ENCODE results near the gene ITPR3. TPM values are rescaled to one million over a fixed set of nuclear protein-coding genes. Genes with fewer than 3 reads are reported as not detected.

ITPR3 gene
- total and polyA plus RNA-seq, 7 donors = 7.7 to 75.3 (median 10.2) TPM

GRCh38 chr6:33606642-33607041, 14.5 kb upstream of the ITPR3 start:
- peaks cover 0 to 17% (median 0%) of the 10 kb centered on the region in 4 donors for H3K4me1 ChIP-seq
- H3K36me3 ChIP-seq = no peaks in the 10 kb centered on the region
- H3K4me3 ChIP-seq = no peak overlapping the region
- peaks cover 0 to 5% (median 0%) of the 10 kb centered on the region in 3 donors for H3K27me3 ChIP-seq
- intact Hi-C loops (cut with DNase I) = no loop called here
- DNase-seq = no peak
- no peak overlapping the region for H3K27ac ChIP-seq
- peaks cover 0 to 5% (median 0%) of the 10 kb centered on the region in 4 donors for H3K9me3 ChIP-seq
- WGBS, 2 donors = 90 to 95% methylated on average over 2 of the region's 2 CpGs
- TF ChIP-seq POLR2A (IDR thresholded peaks at IDR 0.05) (no peak), POLR2AphosphoS5 (IDR thresholded peaks at IDR 0.05) (no peak), EP300 (IDR thresholded peaks at IDR 0.05) (no peak), CTCF (IDR thresholded peaks at IDR 0.05) (no peak)

- H3K27me3 ChIP-seq = peaks cover 0 to 5% (median 0%) of the 10 kb centered on the region in 3 donors
- no peak overlapping the region for H3K4me3 ChIP-seq
- TF ChIP-seq CTCF (IDR thresholded peaks at IDR 0.05) (no peak), EP300 (IDR thresholded peaks at IDR 0.05) (no peak), POLR2A (IDR thresholded peaks at IDR 0.05) (no peak), POLR2AphosphoS5 (IDR thresholded peaks at IDR 0.05) (no peak)
- DNase-seq = no peak
- no peaks in the 10 kb centered on the region for H3K36me3 ChIP-seq
- intact Hi-C loops (cut with DNase I) = no loop called here
- H3K9me3 ChIP-seq = peaks cover 0 to 5% (median 0%) of the 10 kb centered on the region in 4 donors
- H3K27ac ChIP-seq = no peak overlapping the region
- WGBS, 2 donors = 73 to 82% methylated on average over 8 of the region's 8 CpGs
- peaks cover 0 to 17% (median 0%) of the 10 kb centered on the region in 4 donors for H3K4me1 ChIP-seq
These were observed 13.9 kb upstream of the ITPR3 start for GRCh38 chr6:33607126-33607783.

DNA sequence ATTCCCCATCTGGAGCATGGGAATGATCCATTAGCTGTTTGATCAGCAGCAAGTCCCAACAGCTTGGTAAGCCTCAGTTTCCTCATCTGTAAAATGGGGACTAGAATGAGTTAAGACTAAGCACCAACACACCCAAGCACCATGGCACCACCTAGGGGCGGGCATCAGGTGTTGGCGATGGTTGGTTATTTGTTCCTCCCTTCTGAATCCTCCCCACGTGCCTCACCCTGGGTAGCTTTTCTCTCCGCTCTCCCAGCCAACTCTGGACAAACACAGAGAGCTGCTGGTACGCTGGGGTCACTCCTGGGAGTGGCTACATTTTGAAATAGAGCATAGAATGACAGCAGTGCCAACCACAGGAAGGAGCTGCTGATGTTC, 13.3 kb upstream of the ITPR3 start:
- intact Hi-C loops (cut with DNase I) = no loop called here
- 11 to 57% methylated on average over 5 of the region's 5 CpGs for WGBS, 2 donors
- H3K27me3 ChIP-seq = peaks cover 0 to 5% (median 0%) of the 10 kb centered on the region in 3 donors
- peaks cover 0 to 17% (median 0%) of the 10 kb centered on the region in 4 donors for H3K4me1 ChIP-seq
- H3K27ac ChIP-seq = peak overlapping the region in 1 of 4 donors; percentile 4
- DNase-seq = no peak
- H3K36me3 ChIP-seq = no peaks in the 10 kb centered on the region
- H3K4me3 ChIP-seq = no peak overlapping the region
- peaks cover 0 to 5% (median 0%) of the 10 kb centered on the region in 4 donors for H3K9me3 ChIP-seq
- TF ChIP-seq EP300 (IDR thresholded peaks at IDR 0.05) = no peak
- no peak for TF ChIP-seq POLR2AphosphoS5 (IDR thresholded peaks at IDR 0.05)
- no peak for TF ChIP-seq POLR2A (IDR thresholded peaks at IDR 0.05)

- Histone ChIP-seq H3K36me3 (no peaks in the 10 kb centered on the region), H3K27ac (peak overlapping the region in 2 of 4 donors; percentile 4 to 69), H3K27me3 (peaks cover 0 to 5% (median 0%) of the 10 kb centered on the region in 3 donors), H3K4me3 (no peak overlapping the region), H3K4me1 (peaks cover 0 to 17% (median 0%) of the 10 kb centered on the region in 4 donors), H3K9me3 (peaks cover 0 to 5% (median 0%) of the 10 kb centered on the region in 4 donors)
- intact Hi-C loops (cut with DNase I) = no loop called here
- 61 to 75% methylated on average over 3 of the region's 3 CpGs for WGBS, 2 donors
- TF ChIP-seq POLR2A (IDR thresholded peaks at IDR 0.05) = no peak
- TF ChIP-seq EP300 (IDR thresholded peaks at IDR 0.05) = no peak
- no peak for TF ChIP-seq POLR2AphosphoS5 (IDR thresholded peaks at IDR 0.05)
- no peak for TF ChIP-seq CTCF (IDR thresholded peaks at IDR 0.05)
- no peak for DNase-seq
These were observed 12.1 kb upstream of the ITPR3 start for GRCh38 chr6:33609019-33609418.

GRCh38 chr6:33609528-33609927, 11.6 kb upstream of the ITPR3 start:
- Histone ChIP-seq H3K4me1 (peaks cover 0 to 17% (median 0%) of the 10 kb centered on the region in 4 donors), H3K4me3 (no peak overlapping the region), H3K9me3 (peaks cover 0 to 5% (median 0%) of the 10 kb centered on the region in 4 donors), H3K27ac (peak overlapping the region; percentile 33 to 69 (median 56)), H3K27me3 (peaks cover 0 to 5% (median 0%) of the 10 kb centered on the region in 3 donors), H3K36me3 (no peaks in the 10 kb centered on the region)
- WGBS, 2 donors = 61 to 67% methylated on average over 6 of the region's 6 CpGs
- intact Hi-C loops (cut with DNase I) = no loop called here
- no peak for DNase-seq
- TF ChIP-seq POLR2AphosphoS5 (IDR thresholded peaks at IDR 0.05) = no peak
- TF ChIP-seq EP300 (IDR thresholded peaks at IDR 0.05) = no peak
- TF ChIP-seq POLR2A (IDR thresholded peaks at IDR 0.05) = no peak
- TF ChIP-seq CTCF (IDR thresholded peaks at IDR 0.05) = no peak

Data from sigmoid colon (tissue), 7 donors.